HG03097 (cell line): ENCODE data around the gene PRKCB.
"Not testable (repeated sequence)": the region's sequence is repeated elsewhere in the genome, so short reads cannot be mapped to it uniquely, and the experiment has no call there.

ENCODE experiments used
- ATAC-seq: cut with Tn5 transposase; IDR thresholded peaks from one replicate; pipeline ENCODE4 v1.9.1; 2021; ENCODE audit not compliant: unreplicated experiment, low FRiP score

Gene PRKCB

GRCh38 chr16:24027466-24027865, 191.7 kb downstream of the PRKCB start:
- ATAC-seq, result no peak

GRCh38 chr16:24029841-24030240, 194.1 kb downstream of the PRKCB start:
- not testable (repeated sequence) for ATAC-seq

GRCh38 chr16:24035127-24035842, 199.5 kb downstream of the PRKCB start:
- no peak for ATAC-seq

- no peak for ATAC-seq
Observed at GRCh38 chr16:24036038-24036543, 200.3 kb downstream of the PRKCB start.

- no peak for ATAC-seq
Observed at GRCh38 chr16:24036614-24037013, 200.8 kb downstream of the PRKCB start.

- no peak for ATAC-seq
Observed at GRCh38 chr16:24037335-24037734, 201.6 kb downstream of the PRKCB start.

- no peak for ATAC-seq
Observed at GRCh38 chr16:24041834-24042631, 206.2 kb downstream of the PRKCB start.

GRCh38 chr16:24044467-24044866, 208.7 kb downstream of the PRKCB start:
- no peak for ATAC-seq

- ATAC-seq, result no peak
Observed at GRCh38 chr16:24045641-24046040, 209.9 kb downstream of the PRKCB start.

- no peak for ATAC-seq
Observed at GRCh38 chr16:24046442-24046841, 210.7 kb downstream of the PRKCB start.

- ATAC-seq, result no peak
Observed at GRCh38 chr16:24049113-24049512, 213.3 kb downstream of the PRKCB start.

GRCh38 chr16:24051125-24051524, 215.3 kb downstream of the PRKCB start:
- ATAC-seq, result no peak

GRCh38 chr16:24052329-24053098, 216.7 kb downstream of the PRKCB start:
- no peak for ATAC-seq

GRCh38 chr16:24053099-24053946, 217.5 kb downstream of the PRKCB start:
- no peak for ATAC-seq

GRCh38 chr16:24054741-24055491, 219.1 kb downstream of the PRKCB start:
- no peak for ATAC-seq

- no peak for ATAC-seq
Observed at GRCh38 chr16:24062270-24062817, 226.6 kb downstream of the PRKCB start.

- ATAC-seq, result no peak
Observed at GRCh38 chr16:24069036-24069590, 233.3 kb downstream of the PRKCB start.

GRCh38 chr16:24070851-24071250, 235.1 kb downstream of the PRKCB start:
- ATAC-seq, result no peak
